Mucosa of gallbladder (tissue), 1 donor: Measurements from ENCODE around the gene CT45A5. TPM values are rescaled to one million over a fixed set of nuclear protein-coding genes. Genes with fewer than 3 reads are reported as not detected.
"Not testable (repeated sequence)": the region's sequence is repeated elsewhere in the genome, so short reads cannot be mapped to it uniquely, and the experiment has no call there.

Experiments used
- DNase-seq: peaks from one replicate; pipeline ENCODE4 v3.0.0-alpha.2; 2020; ENCODE audit warnings: low spot score
- total RNA-seq: library from RNA; stranded (reverse); gene quantifications from one replicate; pipeline ENCODE4 v1.2.1, GENCODE V29; 2021
- donor health status: DM: no; HTN: no; CAD: no.

The CT45A5 gene, protein sequence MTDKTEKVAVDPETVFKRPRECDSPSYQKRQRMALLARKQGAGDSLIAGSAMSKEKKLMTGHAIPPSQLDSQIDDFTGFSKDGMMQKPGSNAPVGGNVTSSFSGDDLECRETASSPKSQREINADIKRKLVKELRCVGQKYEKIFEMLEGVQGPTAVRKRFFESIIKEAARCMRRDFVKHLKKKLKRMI
- not detected for total RNA-seq

DNA sequence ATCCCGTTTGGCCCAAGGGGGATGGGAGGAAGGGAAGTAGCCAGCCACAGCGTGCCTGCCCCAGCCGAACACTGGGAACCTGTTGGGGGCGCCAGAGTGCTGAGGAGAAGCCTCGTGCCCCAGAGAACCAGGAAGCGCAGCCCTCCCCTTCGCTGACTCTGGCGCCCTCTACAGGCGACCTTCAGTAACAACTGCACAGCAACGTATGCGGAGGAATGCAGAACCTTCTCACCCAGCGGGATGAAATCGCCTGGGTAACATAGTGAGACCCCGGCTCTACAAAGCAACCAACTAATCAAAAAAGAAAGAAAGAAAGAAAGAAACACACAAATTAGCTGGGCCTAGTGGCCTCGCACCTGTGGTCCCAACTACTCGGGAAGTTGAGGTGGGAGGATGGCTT, at the start of gene CT45A5:
TSS of gene CT45A5 (minus strand) at position 101 of the 400 bp plus-strand sequence. CDS start 3,774 bp downstream, outside the sequence.
- not testable (repeated sequence) for DNase-seq

DNA sequence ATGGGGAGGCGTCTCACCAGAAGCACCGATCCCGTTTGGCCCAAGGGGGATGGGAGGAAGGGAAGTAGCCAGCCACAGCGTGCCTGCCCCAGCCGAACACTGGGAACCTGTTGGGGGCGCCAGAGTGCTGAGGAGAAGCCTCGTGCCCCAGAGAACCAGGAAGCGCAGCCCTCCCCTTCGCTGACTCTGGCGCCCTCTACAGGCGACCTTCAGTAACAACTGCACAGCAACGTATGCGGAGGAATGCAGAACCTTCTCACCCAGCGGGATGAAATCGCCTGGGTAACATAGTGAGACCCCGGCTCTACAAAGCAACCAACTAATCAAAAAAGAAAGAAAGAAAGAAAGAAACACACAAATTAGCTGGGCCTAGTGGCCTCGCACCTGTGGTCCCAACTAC, 34.6 kb upstream of the CT45A5 start, which contains the start of gene CT45A2:
TSS of gene CT45A2 (minus strand) at position 101 of the 400 bp plus-strand sequence. CDS start 3,747 bp downstream, outside the sequence.
- not testable (repeated sequence) for DNase-seq

DNA sequence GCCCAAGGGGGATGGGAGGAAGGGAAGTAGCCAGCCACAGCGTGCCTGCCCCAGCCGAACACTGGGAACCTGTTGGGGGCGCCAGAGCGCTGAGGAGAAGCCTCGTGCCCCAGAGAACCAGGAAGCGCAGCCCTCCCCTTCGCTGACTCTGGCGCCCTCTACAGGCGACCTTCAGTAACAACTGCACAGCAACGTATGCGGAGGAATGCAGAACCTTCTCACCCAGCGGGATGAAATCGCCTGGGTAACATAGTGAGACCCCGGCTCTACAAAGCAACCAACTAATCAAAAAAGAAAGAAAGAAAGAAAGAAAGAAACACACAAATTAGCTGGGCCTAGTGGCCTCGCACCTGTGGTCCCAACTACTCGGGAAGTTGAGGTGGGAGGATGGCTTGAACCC, 17.4 kb upstream of the CT45A5 start, which contains the start of gene CT45A6:
TSS of gene CT45A6 (minus strand) at position 101 of the 400 bp plus-strand sequence. CDS start 3,794 bp downstream, outside the sequence.
- DNase-seq, result not testable (repeated sequence)

DNA sequence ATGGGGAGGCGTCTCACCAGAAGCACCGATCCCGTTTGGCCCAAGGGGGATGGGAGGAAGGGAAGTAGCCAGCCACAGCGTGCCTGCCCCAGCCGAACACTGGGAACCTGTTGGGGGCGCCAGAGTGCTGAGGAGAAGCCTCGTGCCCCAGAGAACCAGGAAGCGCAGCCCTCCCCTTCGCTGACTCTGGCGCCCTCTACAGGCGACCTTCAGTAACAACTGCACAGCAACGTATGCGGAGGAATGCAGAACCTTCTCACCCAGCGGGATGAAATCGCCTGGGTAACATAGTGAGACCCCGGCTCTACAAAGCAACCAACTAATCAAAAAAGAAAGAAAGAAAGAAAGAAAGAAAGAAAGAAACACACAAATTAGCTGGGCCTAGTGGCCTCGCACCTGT, 17.2 kb downstream of the CT45A5 start, which contains the start of gene CT45A3:
TSS of gene CT45A3 (minus strand) at position 101 of the 400 bp plus-strand sequence. CDS start 3,747 bp downstream, outside the sequence.
- not testable (repeated sequence) for DNase-seq

DNA sequence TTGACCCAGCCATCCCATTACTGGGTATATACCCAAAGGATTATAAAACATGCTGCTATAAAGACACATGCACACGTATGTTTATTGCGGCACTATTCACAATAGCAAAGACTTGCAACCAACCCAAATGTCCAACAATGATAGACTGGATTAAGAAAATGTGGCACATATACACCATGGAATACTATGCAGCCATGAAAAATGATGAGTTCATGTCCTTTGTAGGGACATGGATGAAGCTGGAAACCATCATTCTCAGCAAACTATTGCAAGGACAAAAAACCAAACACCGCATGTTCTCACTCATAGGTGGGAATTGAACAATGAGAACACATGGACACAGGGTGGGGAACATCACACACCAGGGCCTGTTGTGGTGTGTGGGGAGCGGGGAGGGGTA, 40.6 kb downstream of the CT45A5 start:
- not testable (repeated sequence) for DNase-seq

DNA sequence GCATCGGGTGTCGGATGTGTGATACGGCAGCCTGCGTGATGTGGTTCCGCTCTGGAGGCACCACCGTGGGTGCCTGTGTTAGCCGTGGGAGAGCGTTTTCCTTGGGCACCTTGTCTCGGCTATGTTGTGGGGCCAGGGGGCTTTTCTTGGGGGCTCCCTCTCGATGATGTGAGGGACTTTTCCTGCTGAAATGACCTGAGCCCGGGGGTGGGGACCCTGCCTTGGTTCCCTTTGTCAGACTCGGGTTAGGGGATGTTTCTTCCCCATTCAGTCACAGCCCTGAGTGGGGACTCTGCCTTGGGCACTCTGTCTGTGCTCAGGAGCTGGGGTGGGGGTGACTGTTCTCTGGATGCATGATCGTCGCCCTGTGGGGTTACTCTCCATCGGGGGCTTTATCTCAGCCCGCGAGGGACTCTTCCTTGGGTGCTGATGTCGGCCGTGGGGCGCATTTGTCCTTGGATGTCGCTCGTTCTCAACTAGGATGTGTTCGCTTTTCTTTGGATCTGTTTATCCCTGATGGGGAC, 44.0 kb downstream of the CT45A5 start:
- no peak for DNase-seq

DNA sequence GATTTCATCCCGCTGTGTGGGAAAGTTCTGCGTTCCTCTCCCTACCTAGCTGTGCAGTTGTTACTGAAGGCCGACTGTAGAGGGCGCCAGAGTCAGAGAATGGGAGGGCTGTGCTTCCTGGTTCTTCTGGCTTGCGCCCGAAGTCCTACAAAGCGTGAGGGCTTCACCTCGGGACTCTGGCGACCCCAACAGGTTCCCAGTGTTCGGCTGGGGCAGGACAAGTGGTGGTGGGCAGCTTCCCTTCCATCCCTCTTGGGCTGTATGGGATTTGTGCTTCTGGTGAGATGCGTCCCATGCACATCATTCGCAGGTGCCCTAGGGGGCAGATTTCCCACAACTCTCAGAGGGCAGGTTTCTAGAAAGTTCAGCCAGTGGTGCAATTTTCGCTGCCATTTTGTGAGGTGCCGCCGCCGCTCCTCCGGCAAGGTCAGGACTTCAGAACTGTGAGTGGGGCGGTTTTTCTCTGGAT, 44.6 kb downstream of the CT45A5 start:
- no peak for DNase-seq

DNA sequence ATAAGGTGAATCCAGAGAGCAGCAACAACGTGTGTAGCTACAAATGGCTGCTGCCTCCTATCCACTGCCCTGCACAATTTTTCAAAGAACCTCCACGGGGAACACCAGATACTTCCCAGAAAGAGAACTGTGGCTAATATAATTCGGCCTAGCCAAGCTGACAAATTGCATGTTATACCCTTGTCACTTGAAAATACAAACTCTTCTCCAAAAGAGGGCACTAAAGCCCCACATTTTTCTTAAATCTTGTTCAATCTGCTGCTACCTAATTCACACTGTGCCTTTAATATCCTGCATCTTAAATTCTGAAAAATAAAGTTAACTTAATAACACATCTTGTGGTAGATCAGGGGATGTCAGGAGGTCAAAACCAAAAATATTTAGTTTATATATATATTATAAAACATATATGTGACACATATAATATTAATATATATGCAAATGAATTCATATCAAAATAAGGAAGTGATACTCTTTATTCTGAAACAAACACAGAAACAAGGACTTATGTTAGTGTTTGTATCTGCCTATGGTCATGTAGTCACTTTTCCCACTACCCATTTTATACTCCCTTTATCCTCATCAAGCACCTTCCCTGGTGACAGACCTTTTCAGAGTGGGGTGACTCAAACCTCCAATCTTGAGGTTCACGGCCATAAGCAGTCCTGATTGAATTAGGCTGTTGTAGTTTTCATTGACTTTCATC, 47.8 kb downstream of the CT45A5 start:
- no peak for DNase-seq

DNA sequence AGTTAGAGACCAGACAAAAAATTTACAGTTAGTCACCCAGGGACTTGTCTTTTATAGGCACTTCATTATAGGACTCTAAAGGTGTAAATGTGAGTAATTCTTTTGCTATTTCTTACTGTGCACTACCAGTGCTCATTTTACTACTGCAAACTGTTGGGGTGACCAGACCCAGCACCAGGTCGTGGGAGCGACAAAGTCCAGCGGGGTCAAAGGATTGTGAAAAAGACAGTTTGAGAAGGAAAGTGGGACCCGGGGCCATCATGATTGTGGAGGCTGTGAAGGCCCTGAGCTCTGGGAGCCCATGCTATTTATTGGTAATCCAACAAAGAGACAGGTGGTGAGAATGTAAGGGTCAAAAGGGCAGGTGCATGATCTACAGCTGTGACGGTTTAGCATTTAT, 50.6 kb downstream of the CT45A5 start:
- DNase-seq, result not testable (repeated sequence)

Other genes with a start within 250 kb of the CT45A5 start
- not detected for gene CT45A1, start 71.9 kb downstream of the CT45A5 start, total RNA-seq
- gene CT45A3, start 17.3 kb downstream of the CT45A5 start, total RNA-seq, result not detected
- not detected for gene CT45A6, start 17.3 kb upstream of the CT45A5 start, total RNA-seq
- gene CT45A2, start 34.5 kb upstream of the CT45A5 start, total RNA-seq, result not detected
- not detected for gene CT45A7, start 51.8 kb upstream of the CT45A5 start, total RNA-seq
- not detected for gene CT45A8, start 69.0 kb upstream of the CT45A5 start, total RNA-seq
- not detected for gene CT45A9, start 86.3 kb upstream of the CT45A5 start, total RNA-seq
- gene CT45A10, start 107.9 kb upstream of the CT45A5 start, total RNA-seq, result not detected
- not detected for gene SAGE1, start 108.2 kb upstream of the CT45A5 start, total RNA-seq
- gene MMGT1, start 188.5 kb upstream of the CT45A5 start, total RNA-seq, result 28.1 TPM
- gene SLC9A6, start 199.9 kb upstream of the CT45A5 start, total RNA-seq, result 13.3 TPM